Upper lobe of left lung (tissue), 4 donors: Measurements from ENCODE around the gene SPAST.

Experiments
- CTCF ChIP-seq, 6 experiments: fragments of 450-650 bp in 4 of 6; fragments of 200-600 bp in 2 of 6; sonication (generic) in 2 of 6; IDR thresholded peaks; one replicate each; pipeline ENCODE4 v1.5.1; 2016 to 2019; ENCODE audit warnings: antibody characterized with exemption in 6 of 6
- EP300 ChIP-seq, 4 donors: sonication (generic); formaldehyde crosslinking; IDR thresholded peaks; one replicate each; pipeline ENCODE4 v1.5.1; 2017; ENCODE audit warnings: antibody characterized with exemption in 4 of 4, control low read depth in 2 of 4

- no peak for TF ChIP-seq CTCF (IDR thresholded peaks at IDR 0.05)
- TF ChIP-seq EP300 (IDR thresholded peaks at IDR 0.05): no peak
Measured at GRCh38 chr2:32124660-32125059, 61.3 kb downstream of the SPAST start.
